ENCODE measurements around the gene ARSG. TPM values are rescaled to one million over a fixed set of nuclear protein-coding genes. Genes with fewer than 3 reads are reported as not detected.
A peak's percentile ranks its signal among the peaks of the same experiment; 100 is the strongest.

Gene ARSG
- total and polyA plus RNA-seq, 2 of the 13 experiments (the other 11 are each of a cell fraction or from before 2014, with no cell fraction given): 3.7 to 15.2 TPM

- TF ChIP-seq HMGA1 (CRISPR knock-in tag; conservative IDR thresholded peaks at IDR 0.05) (no peak), ZFP37 (CRISPR knock-in tag; IDR thresholded peaks at IDR 0.05; ENCODE audit: borderline replicate concordance) (peak; percentile 43), NFE2L1 (CRISPR knock-in tag; IDR thresholded peaks at IDR 0.05; ENCODE audit: borderline replicate concordance) (peak; percentile 71; the same call in 1 of the 2 replicates), RBM22 (optimal IDR thresholded peaks at IDR 0.05; ENCODE audit: low read length) (no peak), ZFP36L1 (CRISPR knock-in tag; IDR thresholded peaks at IDR 0.05) (peak; percentile 47), AKAP8 (CRISPR knock-in tag; IDR thresholded peaks at IDR 0.05) (peak; percentile 78; the same call in 1 of the 2 replicates), FOXO4 (CRISPR knock-in tag; conservative IDR thresholded peaks at IDR 0.05) (0 out of 2 replicates have a peak, but pooled peaks have one; percentile 89), FOXM1 (CRISPR knock-in tag; IDR thresholded peaks at IDR 0.05) (0 out of 2 replicates have a peak, but pooled peaks have one; percentile 20), ZFP41 (CRISPR knock-in tag; IDR thresholded peaks at IDR 0.05; ENCODE audit: borderline replicate concordance) (no peak), ESRRA (CRISPR knock-in tag; IDR thresholded peaks at IDR 0.05; ENCODE audit: low read depth) (peak; percentile 54; the same call in 1 of the 2 replicates), PAF1 (CRISPR knock-in tag; IDR thresholded peaks at IDR 0.05) (0 out of 2 replicates have a peak, but pooled peaks have one; percentile 64), ZNF879 (CRISPR knock-in tag; IDR thresholded peaks at IDR 0.05) (peak; percentile 98), ZNF709 (CRISPR knock-in tag; IDR thresholded peaks at IDR 0.05) (peak; percentile 22; the same call in 1 of the 2 replicates), BATF2 (CRISPR knock-in tag; IDR thresholded peaks at IDR 0.05) (peak; percentile 93), WIZ (CRISPR knock-in tag; IDR thresholded peaks at IDR 0.05) (peak; percentile 91), ZNF225 (CRISPR knock-in tag; IDR thresholded peaks at IDR 0.05) (peak; percentile 91), XBP1 (CRISPR knock-in tag; IDR thresholded peaks at IDR 0.05) (no peak), ZNF274 (CRISPR knock-in tag; IDR thresholded peaks at IDR 0.05) (peak; percentile 93)
- TF ChIP-seq, protein P1, sequence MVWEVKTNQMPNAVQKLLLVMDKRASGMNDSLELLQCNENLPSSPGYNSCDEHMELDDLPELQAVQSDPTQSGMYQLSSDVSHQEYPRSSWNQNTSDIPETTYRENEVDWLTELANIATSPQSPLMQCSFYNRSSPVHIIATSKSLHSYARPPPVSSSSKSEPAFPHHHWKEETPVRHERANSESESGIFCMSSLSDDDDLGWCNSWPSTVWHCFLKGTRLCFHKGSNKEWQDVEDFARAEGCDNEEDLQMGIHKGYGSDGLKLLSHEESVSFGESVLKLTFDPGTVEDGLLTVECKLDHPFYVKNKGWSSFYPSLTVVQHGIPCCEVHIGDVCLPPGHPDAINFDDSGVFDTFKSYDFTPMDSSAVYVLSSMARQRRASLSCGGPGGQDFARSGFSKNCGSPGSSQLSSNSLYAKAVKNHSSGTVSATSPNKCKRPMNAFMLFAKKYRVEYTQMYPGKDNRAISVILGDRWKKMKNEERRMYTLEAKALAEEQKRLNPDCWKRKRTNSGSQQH (CRISPR knock-in tag; IDR thresholded peaks at IDR 0.05; ENCODE audit: low read depth): 0 out of 2 replicates have a peak, but pooled peaks have one; percentile 46
- TF ChIP-seq, protein P2, sequence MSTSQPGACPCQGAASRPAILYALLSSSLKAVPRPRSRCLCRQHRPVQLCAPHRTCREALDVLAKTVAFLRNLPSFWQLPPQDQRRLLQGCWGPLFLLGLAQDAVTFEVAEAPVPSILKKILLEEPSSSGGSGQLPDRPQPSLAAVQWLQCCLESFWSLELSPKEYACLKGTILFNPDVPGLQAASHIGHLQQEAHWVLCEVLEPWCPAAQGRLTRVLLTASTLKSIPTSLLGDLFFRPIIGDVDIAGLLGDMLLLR (CRISPR knock-in tag; IDR thresholded peaks at IDR 0.05): 0 out of 2 replicates have a peak, but pooled peaks have one; percentile 9
- TF ChIP-seq, protein P3, sequence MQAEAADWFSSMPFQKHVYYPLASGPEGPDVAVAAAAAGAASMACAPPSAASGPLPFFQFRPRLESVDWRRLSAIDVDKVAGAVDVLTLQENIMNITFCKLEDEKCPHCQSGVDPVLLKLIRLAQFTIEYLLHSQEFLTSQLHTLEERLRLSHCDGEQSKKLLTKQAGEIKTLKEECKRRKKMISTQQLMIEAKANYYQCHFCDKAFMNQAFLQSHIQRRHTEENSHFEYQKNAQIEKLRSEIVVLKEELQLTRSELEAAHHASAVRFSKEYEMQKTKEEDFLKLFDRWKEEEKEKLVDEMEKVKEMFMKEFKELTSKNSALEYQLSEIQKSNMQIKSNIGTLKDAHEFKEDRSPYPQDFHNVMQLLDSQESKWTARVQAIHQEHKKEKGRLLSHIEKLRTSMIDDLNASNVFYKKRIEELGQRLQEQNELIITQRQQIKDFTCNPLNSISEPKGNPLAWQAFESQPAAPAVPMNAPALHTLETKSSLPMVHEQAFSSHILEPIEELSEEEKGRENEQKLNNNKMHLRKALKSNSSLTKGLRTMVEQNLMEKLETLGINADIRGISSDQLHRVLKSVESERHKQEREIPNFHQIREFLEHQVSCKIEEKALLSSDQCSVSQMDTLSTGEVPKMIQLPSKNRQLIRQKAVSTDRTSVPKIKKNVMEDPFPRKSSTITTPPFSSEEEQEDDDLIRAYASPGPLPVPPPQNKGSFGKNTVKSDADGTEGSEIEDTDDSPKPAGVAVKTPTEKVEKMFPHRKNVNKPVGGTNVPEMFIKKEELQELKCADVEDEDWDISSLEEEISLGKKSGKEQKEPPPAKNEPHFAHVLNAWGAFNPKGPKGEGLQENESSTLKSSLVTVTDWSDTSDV (CRISPR knock-in tag; IDR thresholded peaks at IDR 0.05): peak; percentile 53; the same call in 1 of the 2 replicates
- TF ChIP-seq, protein P4, sequence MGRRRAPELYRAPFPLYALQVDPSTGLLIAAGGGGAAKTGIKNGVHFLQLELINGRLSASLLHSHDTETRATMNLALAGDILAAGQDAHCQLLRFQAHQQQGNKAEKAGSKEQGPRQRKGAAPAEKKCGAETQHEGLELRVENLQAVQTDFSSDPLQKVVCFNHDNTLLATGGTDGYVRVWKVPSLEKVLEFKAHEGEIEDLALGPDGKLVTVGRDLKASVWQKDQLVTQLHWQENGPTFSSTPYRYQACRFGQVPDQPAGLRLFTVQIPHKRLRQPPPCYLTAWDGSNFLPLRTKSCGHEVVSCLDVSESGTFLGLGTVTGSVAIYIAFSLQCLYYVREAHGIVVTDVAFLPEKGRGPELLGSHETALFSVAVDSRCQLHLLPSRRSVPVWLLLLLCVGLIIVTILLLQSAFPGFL (CRISPR knock-in tag; IDR thresholded peaks at IDR 0.05): no peak
Observed at GRCh38 chr17:68247445-68248198, 43.7 kb upstream of the ARSG start, which contains the start of gene AMZ2 (continued).
